ENCODE measurements around the gene MAP3K13. TPM values are rescaled to one million over a fixed set of nuclear protein-coding genes. Genes with fewer than 3 reads are reported as not detected.

Gene MAP3K13
- total and polyA plus RNA-seq, 2 experiments from 2014 or later: 19.1 to 47.4 TPM

- H3K36me3 ChIP-seq: no peaks in the 10 kb centered on the region
- DNase-seq (ENCODE audit: low read depth in 1 of 2, low spot score in 1 of 2): no peak
- no peak overlapping the region for H3K4me3 ChIP-seq
- no peaks in the 10 kb centered on the region for H3K27me3 ChIP-seq
- H3K9me3 ChIP-seq (ENCODE audit: low read depth): no peaks in the 10 kb centered on the region
- TF ChIP-seq CTCF (IDR thresholded peaks at IDR 0.05; ENCODE audit: low read depth, low read length): no peak
- H3K27ac ChIP-seq: no peak overlapping the region
- H3K4me1 ChIP-seq (ENCODE audit: low read depth): no peaks in the 10 kb centered on the region
These were observed 20.3 kb upstream of the MAP3K13 start for GRCh38 chr3:185342459-185343174.

GRCh38 chr3:185347399-185347798 lies 15.5 kb upstream of the MAP3K13 start:
- TF ChIP-seq CTCF (IDR thresholded peaks at IDR 0.05; ENCODE audit: low read depth, low read length): no peak
- no peak overlapping the region for H3K4me3 ChIP-seq
- no peak overlapping the region for H3K27ac ChIP-seq
- no peaks in the 10 kb centered on the region for H3K36me3 ChIP-seq
- H3K9me3 ChIP-seq (ENCODE audit: low read depth): no peaks in the 10 kb centered on the region
- no peaks in the 10 kb centered on the region for H3K4me1 ChIP-seq (ENCODE audit: low read depth)
- no peak for DNase-seq (ENCODE audit: low read depth in 1 of 2, low spot score in 1 of 2)
- no peaks in the 10 kb centered on the region for H3K27me3 ChIP-seq

- no peak for DNase-seq (ENCODE audit: low read depth in 1 of 2, low spot score in 1 of 2)
- no peak overlapping the region for H3K27ac ChIP-seq
- no peaks in the 10 kb centered on the region for H3K36me3 ChIP-seq
- no peak overlapping the region for H3K4me3 ChIP-seq
- no peak for TF ChIP-seq CTCF (IDR thresholded peaks at IDR 0.05; ENCODE audit: low read depth, low read length)
- no peaks in the 10 kb centered on the region for H3K4me1 ChIP-seq (ENCODE audit: low read depth)
- no peaks in the 10 kb centered on the region for H3K9me3 ChIP-seq (ENCODE audit: low read depth)
- no peaks in the 10 kb centered on the region for H3K27me3 ChIP-seq
These were observed 12.1 kb upstream of the MAP3K13 start for GRCh38 chr3:185350841-185351240.

- TF ChIP-seq CTCF (IDR thresholded peaks at IDR 0.05; ENCODE audit: low read depth, low read length): no peak
- H3K9me3 ChIP-seq (ENCODE audit: low read depth): no peaks in the 10 kb centered on the region
- H3K27ac ChIP-seq: no peak overlapping the region
- peaks cover 3% of the 10 kb centered on the region for H3K27me3 ChIP-seq
- DNase-seq (ENCODE audit: low read depth in 1 of 2, low spot score in 1 of 2): no peak
- no peaks in the 10 kb centered on the region for H3K4me1 ChIP-seq (ENCODE audit: low read depth)
- no peaks in the 10 kb centered on the region for H3K36me3 ChIP-seq
- H3K4me3 ChIP-seq: no peak overlapping the region
These were observed 11.5 kb upstream of the MAP3K13 start for GRCh38 chr3:185351396-185351795.

- no peak overlapping the region for H3K27ac ChIP-seq
- no peaks in the 10 kb centered on the region for H3K36me3 ChIP-seq
- peaks cover 16% of the 10 kb centered on the region for H3K27me3 ChIP-seq
- TF ChIP-seq CTCF (IDR thresholded peaks at IDR 0.05; ENCODE audit: low read depth, low read length): no peak
- no peaks in the 10 kb centered on the region for H3K4me1 ChIP-seq (ENCODE audit: low read depth)
- H3K4me3 ChIP-seq: no peak overlapping the region
- no peak for DNase-seq (ENCODE audit: low read depth in 1 of 2, low spot score in 1 of 2)
- no peaks in the 10 kb centered on the region for H3K9me3 ChIP-seq (ENCODE audit: low read depth)
These were observed 9.7 kb upstream of the MAP3K13 start for GRCh38 chr3:185353225-185353624.

Measured in cardiac muscle cell (in vitro differentiated cells and primary cell).